HepG2 (cell line): Measurements from ENCODE around the gene ADH4. TPM values are rescaled to one million over a fixed set of nuclear protein-coding genes. Genes with fewer than 3 reads are reported as not detected.

Experiments used
- BCL6 ChIP-seq: IDR thresholded peaks from 2 replicates; pipeline ENCODE4 v1.6.1; 2016; ENCODE audit warnings: missing genetic modification reagents, missing compliant biosample characterization
- BRCA1 ChIP-seq: sonication (generic); formaldehyde crosslinking; IDR thresholded peaks from 2 replicates; pipeline ENCODE4 v1.4.0; 2020; ENCODE audit warnings: missing genetic modification reagents
- DRAP1 ChIP-seq: IDR thresholded peaks from 2 replicates; pipeline ENCODE4 v1.6.1; 2016; ENCODE audit warnings: missing genetic modification reagents, missing compliant biosample characterization
- EHMT2 ChIP-seq: fragments of 200-600 bp; sonication (generic); IDR thresholded peaks from 2 replicates; pipeline ENCODE4 v1.7.0; 2017; ENCODE audit warnings: antibody characterized with exemption, low read depth, low read length, borderline replicate concordance
- GABPA ChIP-seq, 2 experiments: IDR thresholded peaks; 2 replicates each; pipeline ENCODE4 v1.6.1; 2011 to 2016; ENCODE audit warnings: low read depth in 2 of 2, low read length in 1 of 2, missing biosample characterization in 1 of 2, missing genetic modification characterization in 1 of 2
- HIC2 ChIP-seq: sonication (generic); formaldehyde crosslinking; IDR thresholded peaks from 2 replicates; pipeline ENCODE4 v1.9.0; 2022; ENCODE audit warnings: low read depth, missing genetic modification reagents
- HMG20B ChIP-seq: conservative IDR thresholded peaks from 2 replicates; pipeline ENCODE4 v1.6.1; 2016; ENCODE audit warnings: missing genetic modification reagents, missing compliant biosample characterization
- HNF1B ChIP-seq: sonication (generic); formaldehyde crosslinking; IDR thresholded peaks from 2 replicates; pipeline ENCODE4 v1.5.1; 2020; ENCODE audit warnings: mild to moderate bottlenecking, moderate library complexity, missing genetic modification reagents
- KAT8 ChIP-seq: IDR thresholded peaks from 2 replicates; pipeline ENCODE4 v1.6.1; 2016; ENCODE audit warnings: missing genetic modification reagents, missing compliant biosample characterization
- KLF12 ChIP-seq: sonication (generic); formaldehyde crosslinking; IDR thresholded peaks from 2 replicates; pipeline ENCODE4 v1.4.0; 2020; ENCODE audit warnings: missing genetic modification reagents, borderline replicate concordance
- MAFG ChIP-seq: sonication (generic); formaldehyde crosslinking; IDR thresholded peaks from 2 replicates; pipeline ENCODE4 v1.5.1; 2020; ENCODE audit warnings: mild to moderate bottlenecking, missing genetic modification reagents
- MEF2D ChIP-seq: sonication (generic); formaldehyde crosslinking; IDR thresholded peaks from 2 replicates; pipeline ENCODE4 v1.5.1; 2020; ENCODE audit warnings: mild to moderate bottlenecking, missing genetic modification reagents
- NCOR1 ChIP-seq: fragments of 200-600 bp; sonication (generic); IDR thresholded peaks from 2 replicates; pipeline ENCODE4 v1.7.0; 2017; ENCODE audit warnings: antibody characterized with exemption, low read length, borderline replicate concordance
- NR0B2 ChIP-seq: sonication (generic); formaldehyde crosslinking; IDR thresholded peaks from 2 replicates; pipeline ENCODE4 v1.4.0; 2020; ENCODE audit warnings: mild to moderate bottlenecking, missing genetic modification reagents
- SALL1 ChIP-seq: sonication (generic); formaldehyde crosslinking; IDR thresholded peaks from 2 replicates; pipeline ENCODE4 v1.8.0; 2022; ENCODE audit warnings: mild to moderate bottlenecking, missing genetic modification reagents
- SMAD9 ChIP-seq: sonication (generic); formaldehyde crosslinking; IDR thresholded peaks from 2 replicates; pipeline ENCODE4 v1.5.1; 2020; ENCODE audit warnings: mild to moderate bottlenecking, missing genetic modification reagents
- SRSF1 ChIP-seq: fragments of 200-400 bp; formaldehyde crosslinking; optimal IDR thresholded peaks from 2 replicates; pipeline ENCODE3; 2017; ENCODE audit warnings: mild to moderate bottlenecking, low read depth, low read length, moderate library complexity
- YY1 ChIP-seq: IDR thresholded peaks from 2 replicates; pipeline ENCODE4 v1.6.1; 2011; ENCODE audit warnings: low read length, low read depth, moderate library complexity, mild to moderate bottlenecking; ENCODE audit not compliant: insufficient read depth, insufficient replicate concordance
- ZFP1 ChIP-seq: IDR thresholded peaks from 2 replicates; pipeline ENCODE4 v1.6.1; 2016
- ZKSCAN8 ChIP-seq: IDR thresholded peaks from 2 replicates; pipeline ENCODE4 v1.6.1; 2016; ENCODE audit warnings: borderline replicate concordance, missing genetic modification reagents, missing compliant biosample characterization
- ZNF12 ChIP-seq: sonication (generic); formaldehyde crosslinking; IDR thresholded peaks from 2 replicates; pipeline ENCODE4 v1.5.0; 2020; ENCODE audit warnings: missing genetic modification reagents
- ZNF274 ChIP-seq: sonication (generic); formaldehyde crosslinking; IDR thresholded peaks from 2 replicates; pipeline ENCODE4 v1.5.1; 2020; ENCODE audit warnings: mild to moderate bottlenecking, missing genetic modification reagents
- ZNF367 ChIP-seq: sonication (generic); formaldehyde crosslinking; IDR thresholded peaks from 2 replicates; pipeline ENCODE4 v1.4.0; 2020; ENCODE audit warnings: missing genetic modification reagents, borderline replicate concordance
- ZNF7 ChIP-seq: IDR thresholded peaks from 2 replicates; pipeline ENCODE4 v1.6.1; 2016; ENCODE audit warnings: missing biosample characterization, missing genetic modification reagents
- ZNF749 ChIP-seq: sonication (generic); formaldehyde crosslinking; IDR thresholded peaks from 2 replicates; pipeline ENCODE4 v1.8.0; 2022; ENCODE audit warnings: mild to moderate bottlenecking, missing genetic modification reagents, moderate library complexity, borderline replicate concordance
- ZNF770 ChIP-seq: sonication (generic); formaldehyde crosslinking; IDR thresholded peaks from 2 replicates; pipeline ENCODE4 v1.5.0; 2020; ENCODE audit warnings: mild to moderate bottlenecking, missing genetic modification reagents
- polyA plus RNA-seq, 8 experiments: library from polyadenylated mRNA; depleted of rRNA in 3 of 8; stranded (reverse) in 7 of 8; unstranded in 1 of 8; fragments of >200 nt; fragmentation: Illumina TruSeq in 4 of 8; extraction: Trizol in 4 of 8; gene quantifications; 2 replicates each; pipeline versions ENCODE4 v1.2.1 to v1.2.3, GENCODE V29; 2011 to 2016; ENCODE audit warnings: low read depth in 4 of 8, missing spikeins in 1 of 8, mixed read lengths in 1 of 8; ENCODE audit not compliant: insufficient read depth in 1 of 8
- total RNA-seq, 5 experiments: library from RNA; depleted of rRNA; stranded (reverse); fragments of >200 nt; fragmentation: Illumina TruSeq; extraction: Trizol; gene quantifications; 2 replicates each; pipeline ENCODE4 v1.2.3, GENCODE V29; 2016; ENCODE audit warnings: low read depth in 1 of 5

ADH4 gene
- total and polyA plus RNA-seq, 2 of the 13 experiments (the other 11 are each of a cell fraction or from before 2014, with no cell fraction given) = 24.3 to 31.1 TPM

GRCh38 chr4:99144070-99144469 lies at the start of gene ADH4 (continued):
- TF ChIP-seq ZNF7 (peak; percentile 84; the same call in 1 of the 2 replicates), BCL6 (CRISPR knock-in tag) (no peak), SMAD9 (CRISPR knock-in tag) (no peak), YY1 (peak; percentile 15), NR0B2 (no peak), ZNF770 (CRISPR knock-in tag) (no peak), ZNF274 (CRISPR knock-in tag) (no peak), DRAP1 (CRISPR knock-in tag) (peak; percentile 82), MEF2D (CRISPR knock-in tag) (no peak), SRSF1 (no peak), ZNF367 (CRISPR knock-in tag) (no peak), HNF1B (CRISPR knock-in tag) (no peak), NCOR1 (peak; percentile 68; the same call in 1 of the 2 replicates), MAFG (no peak), KAT8 (CRISPR knock-in tag) (no peak; the same call in 1 of the 2 replicates), HMG20B (CRISPR knock-in tag) (peak; percentile 78; the same call in 1 of the 2 replicates), BRCA1 (CRISPR knock-in tag) (no peak), SALL1 (no peak), ZKSCAN8 (CRISPR knock-in tag) (peak; percentile 35; the same call in 1 of the 2 replicates), ZNF12 (CRISPR knock-in tag) (no peak), EHMT2 (0 out of 2 replicates have a peak, but pooled peaks have one; percentile 4), KLF12 (CRISPR knock-in tag) (no peak), HIC2 (CRISPR knock-in tag) (no peak), ZNF749 (no peak), ZFP1 (CRISPR knock-in tag) (no peak), GABPA (IDR thresholded peaks at IDR 0.05; ENCODE audit: low read depth, low read length) (no peak), GABPA (CRISPR knock-in tag; IDR thresholded peaks at IDR 0.05; ENCODE audit: low read depth) (no peak)
